BE2C (cell line): ENCODE results near the gene NCOA4.
"Not testable (repeated sequence)": the region's sequence is repeated elsewhere in the genome, so short reads cannot be mapped to it uniquely, and the experiment has no call there.

Source experiments
- DNase-seq: peaks from one replicate; pipeline ENCODE4 v3.0.0-alpha.2; 2020
- H3K27me3 ChIP-seq: fragments of 250-450 bp; sonication (Bioruptor Pico); 2 replicates; pipeline ENCODE4 v1.5.1; 2020; ENCODE audit warnings: mild to moderate bottlenecking
- H3K36me3 ChIP-seq: fragments of 250-450 bp; sonication (Bioruptor Pico); 2 replicates; pipeline ENCODE4 v1.5.1; 2020; ENCODE audit warnings: mild to moderate bottlenecking
- H3K4me1 ChIP-seq: fragments of 250-450 bp; sonication (Bioruptor Pico); 2 replicates; pipeline ENCODE4 v1.5.1; 2020
- H3K4me3 ChIP-seq: 2 replicates; pipeline ENCODE4 v1.5.1; 2011; ENCODE audit warnings: low read depth, low read length
- H3K9me3 ChIP-seq: fragments of 250-450 bp; sonication (Bioruptor Pico); 2 replicates; pipeline ENCODE4 v1.5.1; 2020
- TF ChIP-seq, protein P1 (sequence below): IDR thresholded peaks from 2 replicates; pipeline ENCODE4 v1.5.1; 2012; ENCODE audit warnings: mild to moderate bottlenecking, low read depth, low read length

The NCOA4 gene

DNA sequence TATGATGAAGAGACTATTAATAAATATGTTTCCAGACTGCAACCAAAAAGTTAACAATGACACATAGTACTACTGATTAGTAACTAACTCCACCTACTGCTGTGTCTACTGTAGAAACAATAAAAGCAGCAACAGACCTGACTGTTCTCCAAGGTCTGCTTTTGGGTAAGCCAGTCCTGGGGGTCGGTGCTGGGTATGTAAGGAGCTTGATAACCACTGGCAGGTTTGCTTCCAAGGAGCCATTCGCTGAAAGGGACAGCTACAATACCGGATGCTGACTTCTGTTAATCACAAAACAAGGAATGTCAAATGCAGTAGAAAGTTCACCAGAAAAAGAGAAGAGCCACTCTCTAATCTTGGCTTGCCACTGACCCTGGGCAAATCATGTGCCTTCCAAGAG is 17.7 kb downstream of the NCOA4 start:
- no peaks in the 10 kb centered on the region for H3K9me3 ChIP-seq
- no peaks in the 10 kb centered on the region for H3K4me1 ChIP-seq
- H3K4me3 ChIP-seq, result no peak overlapping the region
- no peaks in the 10 kb centered on the region for H3K27me3 ChIP-seq
- TF ChIP-seq, protein P1, sequence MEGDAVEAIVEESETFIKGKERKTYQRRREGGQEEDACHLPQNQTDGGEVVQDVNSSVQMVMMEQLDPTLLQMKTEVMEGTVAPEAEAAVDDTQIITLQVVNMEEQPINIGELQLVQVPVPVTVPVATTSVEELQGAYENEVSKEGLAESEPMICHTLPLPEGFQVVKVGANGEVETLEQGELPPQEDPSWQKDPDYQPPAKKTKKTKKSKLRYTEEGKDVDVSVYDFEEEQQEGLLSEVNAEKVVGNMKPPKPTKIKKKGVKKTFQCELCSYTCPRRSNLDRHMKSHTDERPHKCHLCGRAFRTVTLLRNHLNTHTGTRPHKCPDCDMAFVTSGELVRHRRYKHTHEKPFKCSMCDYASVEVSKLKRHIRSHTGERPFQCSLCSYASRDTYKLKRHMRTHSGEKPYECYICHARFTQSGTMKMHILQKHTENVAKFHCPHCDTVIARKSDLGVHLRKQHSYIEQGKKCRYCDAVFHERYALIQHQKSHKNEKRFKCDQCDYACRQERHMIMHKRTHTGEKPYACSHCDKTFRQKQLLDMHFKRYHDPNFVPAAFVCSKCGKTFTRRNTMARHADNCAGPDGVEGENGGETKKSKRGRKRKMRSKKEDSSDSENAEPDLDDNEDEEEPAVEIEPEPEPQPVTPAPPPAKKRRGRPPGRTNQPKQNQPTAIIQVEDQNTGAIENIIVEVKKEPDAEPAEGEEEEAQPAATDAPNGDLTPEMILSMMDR, result no peak
- H3K36me3 ChIP-seq, result peaks cover 68% of the 10 kb centered on the region
- DNase-seq, result no peak

DNA sequence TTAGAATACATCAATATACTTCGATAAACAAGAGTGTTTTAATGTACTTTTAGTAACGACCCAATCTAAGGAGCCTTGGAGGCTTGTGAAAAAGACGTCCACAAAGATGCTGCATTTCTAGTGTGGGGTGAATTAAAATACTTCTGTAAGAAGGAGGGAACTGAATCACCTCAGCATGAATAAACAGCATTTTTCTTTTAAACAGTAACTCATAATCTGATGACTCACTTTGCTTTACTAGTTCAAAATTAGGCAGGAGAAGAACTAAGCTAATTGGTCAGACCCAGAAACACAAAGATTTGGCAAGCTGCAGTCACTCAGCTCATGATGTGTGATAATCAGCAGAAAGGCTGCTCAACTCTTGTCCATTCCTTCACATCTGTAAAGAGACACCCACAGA is 24.2 kb downstream of the NCOA4 start:
- Histone ChIP-seq H3K36me3 (peaks cover 89% of the 10 kb centered on the region), H3K27me3 (no peaks in the 10 kb centered on the region), H3K9me3 (no peaks in the 10 kb centered on the region), H3K4me3 (no peak overlapping the region), H3K4me1 (no peaks in the 10 kb centered on the region)
- no peak for DNase-seq
- TF ChIP-seq, protein P1, result no peak

DNA sequence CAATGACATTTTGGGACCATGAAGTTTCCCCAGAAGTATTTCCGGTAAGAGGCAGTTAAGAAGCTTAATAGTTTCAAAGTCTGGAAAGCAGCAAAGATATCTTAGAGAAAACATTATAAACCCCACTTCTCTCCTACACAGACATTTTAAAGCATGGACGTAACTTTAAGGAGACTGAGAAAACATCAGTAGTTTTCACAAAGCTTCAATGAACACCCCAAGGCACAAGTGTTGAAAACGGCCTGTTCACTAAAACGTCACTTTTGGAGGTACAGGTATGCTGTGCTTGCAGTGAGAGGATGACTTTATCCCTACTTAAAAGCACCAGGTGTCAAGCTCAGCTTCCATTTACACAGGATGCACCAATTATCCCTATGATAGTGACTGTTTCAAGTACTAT is 25.0 kb downstream of the NCOA4 start:
- Histone ChIP-seq H3K9me3 (no peaks in the 10 kb centered on the region), H3K36me3 (peaks cover 92% of the 10 kb centered on the region), H3K27me3 (no peaks in the 10 kb centered on the region), H3K4me3 (no peak overlapping the region), H3K4me1 (no peaks in the 10 kb centered on the region)
- no peak for DNase-seq
- TF ChIP-seq, protein P1, result no peak

DNA sequence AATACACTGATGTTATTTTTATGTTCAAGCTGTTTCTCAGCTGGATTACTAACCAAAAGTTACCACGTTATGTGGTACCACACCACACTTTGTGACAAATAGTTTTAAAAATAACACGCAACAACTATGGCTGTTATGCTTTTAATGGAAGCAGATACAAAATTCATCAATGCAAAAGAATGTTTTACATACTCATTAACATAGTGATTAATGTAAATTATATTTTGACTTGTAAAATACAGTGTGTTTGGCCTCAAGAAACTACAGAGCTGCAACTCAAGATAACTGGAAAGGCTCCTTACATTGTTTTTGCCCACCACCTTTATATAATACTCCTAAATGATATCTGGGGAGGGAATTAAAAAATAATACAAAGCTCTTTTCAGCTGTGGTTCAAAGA is 25.5 kb downstream of the NCOA4 start:
- Histone ChIP-seq H3K36me3 (peaks cover 90% of the 10 kb centered on the region), H3K4me3 (no peak overlapping the region), H3K9me3 (no peaks in the 10 kb centered on the region), H3K4me1 (no peaks in the 10 kb centered on the region), H3K27me3 (no peaks in the 10 kb centered on the region)
- TF ChIP-seq, protein P1, result no peak
- no peak for DNase-seq

DNA sequence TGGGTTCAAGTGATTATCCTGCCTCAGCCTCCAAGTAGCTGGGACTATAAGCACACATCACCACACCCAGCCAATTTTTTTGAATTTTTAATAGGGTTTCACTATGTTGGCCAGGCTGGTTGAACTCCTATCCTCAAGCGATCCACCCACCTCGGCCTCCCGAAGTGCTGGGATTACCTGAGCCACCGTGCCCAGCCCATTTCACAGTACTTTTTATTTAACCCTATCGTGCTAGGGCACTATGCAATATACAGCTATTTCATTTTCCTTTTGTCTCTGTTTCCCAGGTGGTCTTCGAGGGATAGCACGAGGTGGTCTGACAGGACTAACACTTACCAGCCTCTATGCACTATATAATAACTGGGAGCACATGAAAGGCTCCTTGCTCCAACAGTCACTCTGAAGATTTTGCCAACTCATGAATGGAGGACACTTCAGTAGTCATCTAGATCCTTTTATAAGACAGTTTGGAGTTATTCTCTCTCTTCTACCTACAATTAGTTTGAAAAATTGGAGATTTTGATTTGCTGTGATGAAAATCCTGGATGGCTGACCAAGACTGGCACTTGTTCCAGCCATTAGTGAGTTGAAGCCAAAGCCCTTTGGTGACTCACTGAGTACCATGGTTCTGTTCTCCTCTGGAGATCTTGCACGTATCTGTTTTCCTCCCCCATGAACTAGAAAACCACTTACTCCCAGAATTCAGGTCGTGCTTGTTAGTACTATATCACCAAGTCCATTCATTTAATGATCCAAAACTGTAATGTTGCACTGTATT is 27.3 kb downstream of the NCOA4 start:
- peaks cover 79% of the 10 kb centered on the region for H3K36me3 ChIP-seq

DNA sequence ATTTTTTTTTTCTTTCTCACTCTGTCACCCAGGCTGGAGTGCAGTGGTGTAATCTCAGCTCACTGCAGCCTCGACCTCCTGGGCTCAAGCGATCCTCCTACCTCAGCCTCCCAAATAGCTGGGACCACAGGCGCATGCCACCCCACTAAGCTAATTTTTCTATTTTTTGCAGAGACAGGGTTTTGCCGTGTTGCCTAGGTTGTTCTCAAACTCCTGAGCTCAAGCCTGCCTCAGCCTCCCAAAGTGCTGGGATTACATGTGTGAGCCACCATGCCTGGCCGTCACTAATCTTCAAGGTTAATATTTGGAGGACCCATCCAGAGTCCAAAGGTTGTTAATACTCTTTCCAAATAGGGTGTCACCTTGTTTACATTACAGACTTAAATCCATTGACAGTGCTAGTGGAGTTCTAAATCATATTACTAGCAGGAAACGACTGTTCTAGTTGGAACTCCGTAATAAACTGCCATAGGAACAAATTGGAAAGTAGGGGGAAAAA is 28.2 kb downstream of the NCOA4 start:
- not testable (repeated sequence) for H3K4me3 ChIP-seq, H3K4me1 ChIP-seq, H3K9me3 ChIP-seq, DNase-seq, H3K27me3 ChIP-seq
- H3K36me3 ChIP-seq, result peaks cover 78% of the 10 kb centered on the region

More for the DNA sequence above, 27.3 kb downstream of the NCOA4 start:
- Histone ChIP-seq H3K4me1 (no peaks in the 10 kb centered on the region), H3K4me3 (no peak overlapping the region), H3K27me3 (no peaks in the 10 kb centered on the region), H3K9me3 (no peaks in the 10 kb centered on the region)
- TF ChIP-seq, protein P1, result no peak
- DNase-seq, result no peak
